Memory B cell (primary cell): Measurements from ENCODE around the gene JAK2.
"Not testable (repeated sequence)": the region's sequence is repeated elsewhere in the genome, so short reads cannot be mapped to it uniquely, and the experiment has no call there.

Experiments used
- ATAC-seq: fragments of 150-1000 bp; cut with Tn5 transposase; 2 replicates; pipeline ENCODE4 v1.10.0; 2021; ENCODE audit warnings: low read depth, mild to moderate bottlenecking, moderate library complexity
- DNase-seq, 2 donors: peaks; one replicate each; pipeline ENCODE4 v3.0.0; 2022; ENCODE audit warnings: low spot score in 2 of 2
- H3K27ac Mint-ChIP-seq: one replicate; pipeline ENCODE4 v1.8.0; 2022; ENCODE audit warnings: mild to moderate bottlenecking, moderate library complexity, mixed read lengths
- H3K27me3 Mint-ChIP-seq: one replicate; pipeline ENCODE4 v1.8.0; 2022; ENCODE audit warnings: mixed read lengths
- H3K36me3 Mint-ChIP-seq: one replicate; pipeline ENCODE4 v1.8.0; 2022; ENCODE audit warnings: mild to moderate bottlenecking, mixed read lengths
- H3K4me1 Mint-ChIP-seq: one replicate; pipeline ENCODE4 v1.8.0; 2022; ENCODE audit warnings: mixed read lengths
- H3K4me3 Mint-ChIP-seq: one replicate; pipeline ENCODE4 v1.8.0; 2022; ENCODE audit warnings: mild to moderate bottlenecking, moderate library complexity, mixed read lengths
- H3K9me3 Mint-ChIP-seq: one replicate; pipeline ENCODE4 v1.8.0; 2022; ENCODE audit warnings: mixed read lengths

The JAK2 gene

DNA sequence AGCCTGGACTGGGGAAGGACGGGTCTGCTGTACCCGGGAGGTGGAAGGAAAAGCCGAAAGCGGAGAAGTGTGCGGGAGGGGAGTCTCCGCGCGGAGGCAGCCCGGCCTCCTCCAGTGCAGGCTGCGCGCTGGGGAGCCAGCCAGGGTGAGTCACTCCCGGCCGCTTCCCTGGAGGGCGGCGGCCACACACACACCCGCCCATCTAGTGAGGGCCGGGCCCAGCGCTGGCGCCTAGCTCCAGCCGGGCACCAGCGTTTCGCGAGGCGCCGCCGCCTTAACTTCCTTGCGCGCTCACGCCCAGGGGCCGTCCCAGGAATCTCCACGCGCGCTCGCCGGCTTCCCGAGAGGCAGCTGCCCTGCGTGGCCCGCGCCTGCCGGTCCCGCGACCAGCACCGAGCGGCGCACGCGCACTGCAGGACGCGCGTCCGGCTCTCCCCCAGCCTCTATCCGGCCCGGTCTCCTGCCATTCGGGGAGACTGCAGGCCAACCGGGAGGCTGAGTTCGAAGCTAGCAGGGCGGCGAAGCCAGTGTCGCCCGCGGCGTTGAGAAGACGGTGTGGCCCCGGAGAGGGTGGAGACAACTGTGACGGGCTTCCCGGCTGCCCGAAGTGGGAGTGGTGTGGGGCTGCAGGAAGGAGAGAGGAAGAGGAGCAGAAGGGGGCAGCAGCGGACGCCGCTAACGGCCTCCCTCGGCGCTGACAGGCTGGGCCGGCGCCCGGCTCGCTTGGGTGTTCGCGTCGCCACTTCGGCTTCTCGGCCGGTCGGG, at the start of gene JAK2:
Gene JAK2 (plus strand): TSS at position 652 of the 765 bp plus-strand sequence. CDS start 36,716 bp downstream, outside the sequence.
- DNase-seq, result peak; percentile 65 to 77
- Mint-ChIP-seq H3K36me3 (peaks cover 3% of the 10 kb centered on the region), H3K27me3 (no peaks in the 10 kb centered on the region), H3K4me3 (peak within 1 kb of the TSS; percentile 99), H3K27ac (peak within 1 kb of the TSS; percentile 80), H3K4me1 (peaks cover 30% of the 10 kb centered on the region), H3K9me3 (no peaks in the 10 kb centered on the region)
- ATAC-seq, result peak; percentile 70

DNA sequence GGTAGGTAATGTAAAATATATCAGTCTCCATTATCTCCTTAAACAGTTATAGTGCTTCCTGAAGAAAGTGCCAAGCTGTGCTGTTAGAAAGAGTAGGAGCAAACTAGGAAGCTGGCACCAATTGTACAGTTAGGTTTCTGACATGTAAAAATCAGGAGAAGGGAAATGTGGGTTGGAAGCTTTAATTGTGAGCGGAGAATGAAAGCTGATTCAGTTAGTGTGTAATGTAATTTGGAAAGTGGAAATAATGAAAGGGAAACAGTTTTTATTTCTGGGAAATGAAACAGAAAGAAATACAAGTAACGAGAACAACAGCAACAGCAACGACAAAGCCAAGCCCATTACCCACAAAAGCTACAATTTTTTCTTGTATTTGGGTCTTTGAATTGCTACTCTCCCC, 48.8 kb upstream of the JAK2 start:
- H3K27me3 Mint-ChIP-seq, result no peaks in the 10 kb centered on the region
- DNase-seq (no peak), ATAC-seq (no peak)
- peak overlapping the region; percentile 70 for H3K27ac Mint-ChIP-seq
- H3K4me3 Mint-ChIP-seq, result peak overlapping the region; percentile 49
- H3K9me3 Mint-ChIP-seq, result no peaks in the 10 kb centered on the region
- peaks cover 38% of the 10 kb centered on the region for H3K4me1 Mint-ChIP-seq
- H3K36me3 Mint-ChIP-seq, result no peaks in the 10 kb centered on the region

DNA sequence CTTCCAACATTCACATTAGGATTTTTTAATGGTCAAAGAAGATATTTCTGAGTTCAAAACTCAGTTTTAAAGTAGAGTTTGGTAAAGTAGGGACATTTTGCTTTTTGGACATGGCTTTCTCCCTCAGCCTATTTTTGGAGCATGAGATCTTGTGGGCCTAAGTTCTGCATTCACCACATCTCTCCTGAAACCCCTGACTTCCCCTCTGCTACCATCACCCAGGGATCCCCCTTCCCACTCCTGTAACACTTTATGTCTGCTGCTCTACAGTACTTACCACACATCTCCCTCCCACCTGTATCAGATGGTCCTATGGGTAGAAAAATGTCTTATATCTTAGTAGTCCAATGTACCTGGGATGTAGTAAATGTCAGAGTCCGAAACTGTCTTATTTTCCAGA, 48.2 kb upstream of the JAK2 start:
- no peaks in the 10 kb centered on the region for H3K27me3 Mint-ChIP-seq
- H3K9me3 Mint-ChIP-seq, result no peaks in the 10 kb centered on the region
- H3K4me1 Mint-ChIP-seq, result peaks cover 38% of the 10 kb centered on the region
- no peaks in the 10 kb centered on the region for H3K36me3 Mint-ChIP-seq
- peak overlapping the region; percentile 57 for H3K4me3 Mint-ChIP-seq
- DNase-seq (no peak), ATAC-seq (no peak)
- H3K27ac Mint-ChIP-seq, result peak overlapping the region; percentile 56

DNA sequence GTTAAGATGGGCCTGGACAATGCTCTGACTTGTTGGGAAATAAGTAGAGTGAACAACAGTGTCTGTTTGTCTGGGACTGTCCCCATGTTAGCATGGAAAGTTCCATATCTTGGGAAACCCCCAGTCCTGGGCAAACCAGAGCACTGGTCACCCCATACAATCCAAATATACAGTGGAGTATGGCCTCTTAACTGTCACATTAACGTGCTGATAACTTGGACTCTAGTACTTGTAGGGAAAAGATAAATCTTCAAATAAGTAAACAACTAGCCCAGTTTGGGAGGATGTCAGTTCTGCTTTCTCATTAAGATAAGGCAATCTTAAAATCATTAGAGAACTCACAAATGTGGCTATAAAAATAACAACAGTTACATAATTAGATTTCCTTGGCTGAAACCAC, 47.6 kb upstream of the JAK2 start:
- H3K4me1 Mint-ChIP-seq, result peaks cover 40% of the 10 kb centered on the region
- no peak for DNase-seq
- ATAC-seq, result no peak
- H3K4me3 Mint-ChIP-seq, result no peak overlapping the region
- no peaks in the 10 kb centered on the region for H3K27me3 Mint-ChIP-seq
- no peaks in the 10 kb centered on the region for H3K36me3 Mint-ChIP-seq
- peak overlapping the region; percentile 56 for H3K27ac Mint-ChIP-seq
- no peaks in the 10 kb centered on the region for H3K9me3 Mint-ChIP-seq

DNA sequence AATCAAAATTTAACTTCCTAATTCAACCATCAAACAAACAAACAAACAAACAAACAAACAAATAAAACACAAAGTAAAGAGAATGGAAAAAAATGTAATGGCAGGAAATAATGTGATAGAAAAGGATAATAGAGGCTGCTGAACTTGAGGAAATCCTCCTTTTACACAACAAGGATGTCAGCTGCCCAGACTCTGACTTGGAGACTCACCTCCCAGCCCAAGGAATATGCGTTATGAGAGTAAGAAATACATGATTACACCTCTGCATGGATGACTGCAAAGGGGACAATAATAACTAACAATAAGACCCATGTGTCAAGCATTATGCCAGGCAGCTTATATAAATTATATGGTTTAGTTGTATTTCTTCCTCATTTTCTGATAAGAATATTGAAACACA, 46.6 kb upstream of the JAK2 start:
- Mint-ChIP-seq H3K36me3 (no peaks in the 10 kb centered on the region), H3K4me1 (peaks cover 40% of the 10 kb centered on the region), H3K27me3 (no peaks in the 10 kb centered on the region), H3K9me3 (no peaks in the 10 kb centered on the region), H3K27ac (peak overlapping the region; percentile 62), H3K4me3 (peak overlapping the region; percentile 56)
- ATAC-seq (no peak), DNase-seq (no peak)

DNA sequence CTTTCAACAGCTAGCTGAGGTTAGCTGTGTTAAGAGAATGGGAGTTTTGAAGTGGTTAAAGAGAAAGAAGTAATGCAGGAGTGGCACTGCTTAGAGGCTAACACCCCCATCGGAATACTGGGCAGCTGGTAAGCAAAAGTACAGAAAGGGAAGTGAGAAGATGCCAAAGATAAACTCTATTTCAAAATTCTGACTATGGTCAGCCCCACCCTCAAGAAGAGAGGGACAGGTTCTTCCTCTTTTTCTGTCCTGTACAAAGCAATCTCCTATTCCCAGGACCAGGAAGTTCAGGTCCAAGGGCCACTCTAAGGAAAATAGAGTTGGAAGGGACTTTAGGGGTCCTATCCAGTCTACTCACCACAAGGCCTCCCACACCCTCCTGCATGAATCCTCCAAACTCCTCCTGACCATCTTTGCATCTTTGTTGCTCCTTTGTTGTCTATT, 45.9 kb upstream of the JAK2 start:
- H3K27me3 Mint-ChIP-seq, result no peaks in the 10 kb centered on the region
- H3K9me3 Mint-ChIP-seq, result no peaks in the 10 kb centered on the region
- H3K4me3 Mint-ChIP-seq, result peak overlapping the region; percentile 48
- peaks cover 40% of the 10 kb centered on the region for H3K4me1 Mint-ChIP-seq
- DNase-seq (peak in 1 of 2 donors; percentile 21), ATAC-seq (peak; percentile 96)
- H3K27ac Mint-ChIP-seq, result peak overlapping the region; percentile 62
- H3K36me3 Mint-ChIP-seq, result no peaks in the 10 kb centered on the region

GRCh38 chr9:4942042-4942691, 42.9 kb upstream of the JAK2 start:
- ATAC-seq, H3K9me3 Mint-ChIP-seq, DNase-seq, H3K36me3 Mint-ChIP-seq, H3K27me3 Mint-ChIP-seq, H3K27ac Mint-ChIP-seq, H3K4me3 Mint-ChIP-seq: not testable (repeated sequence)
- H3K4me1 Mint-ChIP-seq, result peaks cover 33% of the 10 kb centered on the region

GRCh38 chr9:4943346-4943745, 41.7 kb upstream of the JAK2 start:
- Mint-ChIP-seq H3K9me3 (no peaks in the 10 kb centered on the region), H3K36me3 (no peaks in the 10 kb centered on the region), H3K4me1 (peaks cover 25% of the 10 kb centered on the region), H3K27ac (no peak overlapping the region), H3K4me3 (no peak overlapping the region), H3K27me3 (no peaks in the 10 kb centered on the region)
- ATAC-seq (no peak), DNase-seq (no peak)

- not testable (repeated sequence) for H3K36me3 Mint-ChIP-seq, H3K9me3 Mint-ChIP-seq, H3K27me3 Mint-ChIP-seq, H3K4me3 Mint-ChIP-seq, ATAC-seq, DNase-seq
- Mint-ChIP-seq H3K4me1 (peaks cover 13% of the 10 kb centered on the region), H3K27ac (peak overlapping the region; percentile 7)
These were observed 40.5 kb upstream of the JAK2 start for GRCh38 chr9:4944431-4945211.

- Mint-ChIP-seq H3K27ac (no peak overlapping the region), H3K36me3 (no peaks in the 10 kb centered on the region), H3K4me1 (peaks cover 11% of the 10 kb centered on the region), H3K9me3 (no peaks in the 10 kb centered on the region), H3K4me3 (no peak overlapping the region), H3K27me3 (no peaks in the 10 kb centered on the region)
- no peak for DNase-seq
- ATAC-seq, result no peak
These were observed 38.1 kb upstream of the JAK2 start for GRCh38 chr9:4946937-4947336.

- no peak for DNase-seq
- Mint-ChIP-seq H3K27ac (no peak overlapping the region), H3K9me3 (no peaks in the 10 kb centered on the region), H3K4me3 (no peak overlapping the region), H3K4me1 (peaks cover 5% of the 10 kb centered on the region), H3K36me3 (no peaks in the 10 kb centered on the region), H3K27me3 (no peaks in the 10 kb centered on the region)
- ATAC-seq, result no peak
These were observed 29.2 kb upstream of the JAK2 start for GRCh38 chr9:4955836-4956235.

DNA sequence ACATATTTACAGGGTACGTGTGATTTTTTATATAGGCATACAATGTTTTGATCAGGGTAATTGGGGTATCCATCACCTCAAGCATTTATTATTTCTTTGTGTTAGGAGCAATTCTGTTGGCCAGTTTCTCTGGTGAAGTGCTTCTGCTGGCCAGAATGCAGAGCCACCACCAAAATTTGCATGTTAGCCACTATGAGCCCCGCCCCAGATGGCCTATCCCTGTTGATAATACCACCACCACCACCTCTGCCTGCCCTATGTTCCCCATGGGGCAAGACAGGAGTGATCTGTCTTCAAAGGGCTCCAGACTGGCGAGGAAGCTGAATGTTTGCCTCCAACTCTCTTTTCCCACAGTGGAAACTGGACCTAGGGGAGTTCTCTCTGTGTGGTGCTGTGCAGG, 26.0 kb upstream of the JAK2 start:
- no peak overlapping the region for H3K4me3 Mint-ChIP-seq
- DNase-seq (no peak), ATAC-seq (no peak)
- H3K9me3 Mint-ChIP-seq, result peaks cover 12% of the 10 kb centered on the region
- H3K36me3 Mint-ChIP-seq, result peaks cover 8% of the 10 kb centered on the region
- H3K4me1 Mint-ChIP-seq, result peaks cover 5% of the 10 kb centered on the region
- no peaks in the 10 kb centered on the region for H3K27me3 Mint-ChIP-seq
- H3K27ac Mint-ChIP-seq, result no peak overlapping the region

- ATAC-seq, result no peak
- Mint-ChIP-seq H3K9me3 (peaks cover 14% of the 10 kb centered on the region), H3K27ac (no peak overlapping the region), H3K4me1 (peaks cover 7% of the 10 kb centered on the region), H3K27me3 (no peaks in the 10 kb centered on the region), H3K4me3 (no peak overlapping the region), H3K36me3 (peaks cover 13% of the 10 kb centered on the region)
- DNase-seq, result no peak
These were observed 23.0 kb upstream of the JAK2 start for GRCh38 chr9:4962085-4962484.

- ATAC-seq, result no peak
- DNase-seq, result no peak
- Mint-ChIP-seq H3K27ac (no peak overlapping the region), H3K36me3 (peaks cover 13% of the 10 kb centered on the region), H3K4me1 (peaks cover 5% of the 10 kb centered on the region), H3K27me3 (no peaks in the 10 kb centered on the region), H3K9me3 (peaks cover 14% of the 10 kb centered on the region), H3K4me3 (no peak overlapping the region)
These were observed 20.5 kb upstream of the JAK2 start for GRCh38 chr9:4964540-4964939.
